ENCODE measurements around the gene KRTAP1-3.
"Not testable (repeated sequence)": the region's sequence is repeated elsewhere in the genome, so short reads cannot be mapped to it uniquely, and the experiment has no call there.

Gene KRTAP1-3

DNA sequence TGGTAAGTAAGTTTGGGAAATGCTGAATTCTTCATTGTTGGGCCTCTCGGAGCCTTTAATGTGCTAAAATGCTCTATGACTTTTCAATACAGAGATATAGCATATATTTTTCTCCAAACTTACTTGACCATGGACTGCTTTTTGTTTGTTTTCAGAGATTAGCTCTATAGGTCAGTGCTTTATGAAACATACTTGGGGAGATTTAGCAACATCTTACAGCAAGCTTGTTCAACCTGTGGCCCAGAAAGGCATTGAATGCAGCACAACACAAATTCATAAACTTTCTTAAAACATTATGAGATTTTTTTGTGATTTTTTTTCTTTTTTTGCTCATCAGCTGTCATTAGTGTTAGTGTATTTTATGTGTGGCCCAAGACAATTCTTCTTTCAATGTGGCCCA is 24.7 kb downstream of the KRTAP1-3 start:
- no peak for DNase-seq (ENCODE audit: low spot score)

DNA sequence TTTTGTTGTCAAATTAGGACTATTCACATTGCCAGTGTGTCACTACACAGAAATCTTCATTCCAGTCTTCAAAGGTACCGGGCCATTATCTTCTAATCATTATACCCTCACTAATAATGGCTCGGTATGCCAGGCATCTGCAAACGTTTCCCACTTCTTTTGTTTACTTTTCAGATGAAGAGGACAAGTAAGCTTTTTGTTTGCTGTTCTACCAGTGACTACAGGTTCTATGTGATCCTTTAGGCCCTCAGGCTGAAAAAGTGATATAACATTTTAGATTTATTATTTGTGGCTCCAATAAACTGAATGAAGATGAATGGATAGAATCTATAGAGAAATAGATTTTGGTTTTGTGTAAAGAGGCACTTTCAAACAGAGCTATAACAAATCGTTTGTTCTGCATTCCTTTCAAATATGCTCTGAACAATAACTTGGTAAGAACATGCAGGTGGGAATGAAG is 25.3 kb downstream of the KRTAP1-3 start:
- no peak for DNase-seq (ENCODE audit: low spot score)

DNA sequence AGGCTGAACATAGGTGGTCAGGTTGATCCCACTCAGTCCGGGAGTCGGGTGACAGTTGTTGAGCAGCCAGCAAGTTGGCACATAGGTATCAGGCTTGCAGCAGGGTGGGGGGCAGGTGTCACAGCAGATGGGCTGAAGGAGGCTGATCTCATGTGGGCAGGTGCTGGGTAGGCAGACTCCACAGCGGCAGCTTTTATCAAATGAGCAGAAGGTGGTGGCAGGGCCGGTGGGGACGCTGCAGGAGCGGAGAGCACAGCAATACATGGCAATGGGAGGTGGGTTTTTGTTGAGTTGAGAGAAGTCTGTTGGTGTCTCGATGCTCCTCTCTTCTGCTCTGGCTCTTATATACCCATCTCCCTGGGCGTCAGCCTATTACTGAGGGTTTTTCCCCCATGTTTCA is 25.9 kb downstream of the KRTAP1-3 start, which contains the start of gene KRTAP3-1:
Gene KRTAP3-1 (minus strand): TSS at position 318 of the 400 bp plus-strand sequence. CDS start 54 bp downstream, at position 264.
- no peak for DNase-seq (ENCODE audit: low spot score)

DNA sequence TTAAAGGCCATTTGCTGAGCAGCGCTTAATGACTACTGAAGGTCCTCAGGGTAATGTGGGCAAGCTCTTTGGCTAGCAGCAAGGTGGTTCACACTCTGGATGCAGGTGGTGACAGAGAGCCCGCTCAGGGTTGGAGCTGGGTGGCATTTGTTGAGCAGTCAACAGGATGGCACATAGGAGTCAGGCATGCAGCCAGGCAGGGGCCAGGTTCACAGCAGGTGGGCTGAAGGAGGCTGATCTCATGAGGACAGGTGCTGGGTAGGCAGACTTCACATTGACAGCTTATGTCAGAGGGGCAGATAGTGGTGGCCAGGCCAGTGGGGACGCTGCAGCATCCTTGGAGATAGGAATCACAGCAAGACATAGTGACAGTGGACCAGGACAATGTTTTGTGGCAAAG is 30.3 kb downstream of the KRTAP1-3 start:
- no peak for DNase-seq (ENCODE audit: low spot score)

DNA sequence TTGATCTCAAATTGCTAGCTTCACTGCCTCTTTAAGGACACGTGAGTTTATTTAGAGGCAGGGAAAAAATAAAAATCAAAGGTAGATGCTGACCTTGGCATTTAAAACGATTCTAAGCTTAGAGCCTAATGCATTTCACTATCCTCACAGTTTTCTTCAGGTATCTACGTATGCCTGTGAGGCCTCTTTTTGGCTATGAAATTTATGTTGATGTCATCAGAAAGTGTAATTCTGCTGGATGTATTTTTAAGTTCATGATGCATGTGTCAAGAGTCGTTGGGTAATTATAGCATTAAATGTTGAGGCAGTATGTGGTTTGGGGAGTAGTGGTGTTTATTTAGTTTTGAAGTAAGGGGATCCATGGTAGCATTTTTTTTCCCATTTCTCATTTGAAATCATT is 30.7 kb downstream of the KRTAP1-3 start:
- no peak for DNase-seq (ENCODE audit: low spot score)

DNA sequence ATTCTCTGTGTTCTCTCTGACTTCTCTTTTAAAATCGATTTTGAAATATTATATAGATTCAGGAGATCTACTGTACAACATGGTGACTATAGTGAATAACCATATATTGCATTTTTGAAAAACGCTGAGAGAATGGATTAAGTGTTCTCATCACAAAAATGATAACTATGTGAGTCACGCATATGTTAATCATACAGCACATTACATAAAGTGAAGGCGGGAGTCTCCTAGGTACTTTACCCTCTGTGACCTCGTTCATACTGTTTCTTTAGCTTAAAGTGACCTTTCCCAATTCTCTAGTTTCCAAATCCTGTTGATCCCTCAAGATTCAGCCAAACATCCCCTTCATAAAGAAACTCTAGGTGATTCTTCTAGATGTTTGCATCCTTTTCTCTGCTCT is 31.9 kb downstream of the KRTAP1-3 start:
- DNase-seq (ENCODE audit: low spot score), result no peak

DNA sequence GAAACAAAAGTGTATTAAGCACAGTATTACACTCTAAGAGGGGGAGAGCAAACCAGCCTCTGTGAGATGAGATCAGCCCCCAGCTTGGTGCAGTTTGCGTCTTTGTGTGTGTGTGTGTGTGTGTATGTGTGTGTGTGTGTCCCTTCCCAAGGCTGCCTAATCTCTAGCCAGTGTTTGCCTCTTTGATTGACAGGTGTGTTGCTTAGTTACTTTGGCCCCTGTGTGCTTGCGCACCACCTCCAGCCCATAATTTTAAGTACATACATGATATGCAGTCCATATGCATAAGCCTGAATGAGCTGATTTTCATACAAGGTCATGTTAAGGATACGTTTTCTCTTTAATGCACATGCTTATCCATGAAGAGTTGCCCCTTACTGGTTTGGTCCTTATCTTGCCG is 32.9 kb downstream of the KRTAP1-3 start:
- DNase-seq (ENCODE audit: low spot score), result no peak

DNA sequence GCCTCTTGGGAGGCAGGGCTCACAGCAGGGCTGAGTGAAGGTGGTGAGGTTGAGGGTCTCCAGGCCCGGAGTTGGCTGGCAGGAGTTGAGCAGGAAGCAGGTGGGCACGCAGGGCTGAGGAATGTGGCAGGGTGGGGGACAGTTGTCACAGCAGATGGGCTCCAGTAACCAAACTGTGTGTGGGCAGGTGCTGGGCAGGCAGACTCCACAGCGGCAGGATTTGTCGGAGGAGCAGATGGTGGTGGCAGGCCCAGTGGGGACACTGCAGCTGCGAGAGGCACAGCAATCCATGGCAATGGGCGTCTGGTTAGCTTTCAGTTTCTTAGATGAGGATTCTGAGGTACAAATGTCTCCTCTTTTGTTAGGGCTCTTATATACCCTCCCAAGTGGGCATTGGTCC is 35.1 kb downstream of the KRTAP1-3 start, which contains the start of gene KRTAP3-2:
Gene KRTAP3-2 (minus strand): TSS at position 344 of the 400 bp plus-strand sequence. CDS start 53 bp downstream, at position 291.
- DNase-seq (ENCODE audit: low spot score), result not testable (repeated sequence)

DNA sequence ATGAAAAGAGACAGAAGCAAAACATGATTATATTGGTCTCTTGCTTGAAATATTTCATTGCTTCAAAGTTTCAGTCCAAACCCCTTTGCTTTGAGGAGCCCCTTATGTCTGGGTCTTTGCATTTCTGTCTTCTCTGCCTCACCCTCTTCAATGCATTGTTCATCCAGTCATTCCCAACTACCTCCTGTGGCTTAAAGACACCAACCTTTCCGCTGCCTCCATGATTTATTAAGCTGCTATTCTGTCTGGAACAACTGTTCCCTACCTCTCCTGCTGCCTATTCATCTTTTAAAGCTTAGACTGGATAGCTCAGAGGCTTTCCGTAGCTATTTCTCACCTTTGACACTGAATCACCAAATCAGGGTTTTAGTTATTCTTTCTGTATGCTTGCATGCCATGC is 37.3 kb downstream of the KRTAP1-3 start:
- DNase-seq (ENCODE audit: low spot score), result no peak

DNA sequence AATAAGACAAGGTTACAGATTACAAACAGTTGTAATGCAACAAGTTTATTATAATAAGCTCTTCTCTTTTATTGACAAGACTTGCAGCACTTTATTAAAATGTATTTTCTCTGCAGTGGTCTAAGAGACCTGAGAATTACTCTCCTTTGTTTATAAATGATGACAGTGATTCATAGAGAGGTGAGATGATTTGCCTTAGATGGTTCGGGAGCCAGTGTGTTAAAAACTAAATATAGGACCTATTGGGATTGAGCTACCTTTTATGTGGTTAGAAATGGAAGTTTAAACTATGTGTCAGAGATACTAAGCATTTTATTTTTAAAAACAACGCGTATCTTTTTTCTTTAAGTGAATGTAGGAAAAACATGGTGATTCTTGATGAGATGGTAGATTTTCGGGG is 37.8 kb downstream of the KRTAP1-3 start:
- DNase-seq (ENCODE audit: low spot score), result no peak

DNA sequence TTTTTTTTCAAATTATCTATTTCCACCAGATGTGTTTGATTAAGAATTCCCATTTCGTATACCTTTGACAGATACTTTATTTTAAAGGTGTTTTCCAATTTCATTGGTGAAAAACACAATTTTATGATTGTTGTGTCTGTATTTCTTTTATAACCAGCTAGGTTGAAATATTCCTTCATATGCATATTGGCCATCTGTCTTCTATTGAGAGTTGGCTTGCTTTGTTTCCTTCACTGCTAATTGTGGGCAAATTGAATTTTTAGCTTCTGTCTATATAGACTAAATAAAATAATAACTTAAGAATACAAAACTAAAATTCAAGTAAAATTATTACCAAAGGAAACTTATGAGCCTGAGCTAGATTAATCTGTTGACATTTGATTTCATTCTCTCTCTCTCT is 39.6 kb downstream of the KRTAP1-3 start:
- no peak for DNase-seq (ENCODE audit: low spot score)

DNA sequence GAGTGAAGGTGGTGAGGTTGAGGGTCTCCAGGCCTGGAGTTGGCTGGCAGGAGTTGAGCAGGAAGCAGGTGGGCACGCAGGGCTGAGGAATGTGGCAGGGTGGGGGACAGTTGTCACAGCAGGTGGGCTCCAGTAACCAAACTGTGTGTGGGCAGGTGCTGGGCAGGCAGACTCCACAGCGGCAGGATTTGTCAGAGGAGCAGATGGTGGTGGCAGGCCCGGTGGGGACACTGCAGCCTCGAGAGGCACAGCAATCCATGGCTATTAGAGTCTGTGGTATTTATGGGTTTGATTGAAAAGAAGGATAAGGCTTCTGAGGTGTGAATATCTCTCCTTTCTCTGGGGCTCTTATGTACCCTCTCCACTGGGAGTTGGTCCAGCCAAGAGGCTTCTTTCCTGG is 40.8 kb downstream of the KRTAP1-3 start, which contains the start of gene KRTAP3-3:
Gene KRTAP3-3 (minus strand): TSS at position 326 of the 400 bp plus-strand sequence. CDS start 67 bp downstream, at position 259.
- DNase-seq (ENCODE audit: low spot score), result no peak

DNA sequence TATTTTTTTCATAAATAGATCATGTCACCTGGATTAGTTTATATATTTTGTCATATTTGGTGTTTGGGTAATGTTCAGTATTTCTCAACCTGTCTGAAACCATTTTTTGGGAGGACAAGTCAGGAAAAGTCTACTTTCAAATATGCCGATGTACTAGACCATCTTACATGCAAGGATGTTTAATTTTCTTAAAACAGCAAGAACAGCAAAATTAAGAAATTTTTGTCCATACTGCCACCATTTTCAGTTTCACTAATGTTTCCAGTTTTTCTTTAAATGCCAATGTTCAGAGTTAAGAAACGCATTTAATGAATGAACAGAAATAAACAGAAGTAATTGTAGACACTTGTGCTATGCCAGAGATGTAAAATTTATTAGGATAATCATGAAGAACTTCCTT is 41.6 kb downstream of the KRTAP1-3 start:
- DNase-seq (ENCODE audit: low spot score), result no peak

DNA sequence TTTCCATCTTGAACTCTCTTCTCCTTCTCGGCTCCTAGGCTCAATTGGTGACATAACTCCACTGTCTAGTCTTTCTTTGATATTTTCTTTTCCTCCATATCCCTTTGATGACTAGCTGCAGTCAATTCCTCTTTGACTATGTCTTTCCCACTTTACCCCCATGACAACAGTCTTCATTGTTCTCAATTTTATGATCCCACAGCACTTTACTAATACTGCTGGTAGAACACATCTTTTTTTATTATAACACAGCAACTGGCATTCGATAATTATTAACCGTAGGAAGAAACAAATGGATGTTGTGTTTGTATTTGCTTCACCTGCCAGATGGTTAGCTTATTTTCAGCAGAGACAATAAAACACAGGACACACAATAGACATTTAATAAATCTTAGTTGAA is 42.0 kb downstream of the KRTAP1-3 start:
- no peak for DNase-seq (ENCODE audit: low spot score)

DNA sequence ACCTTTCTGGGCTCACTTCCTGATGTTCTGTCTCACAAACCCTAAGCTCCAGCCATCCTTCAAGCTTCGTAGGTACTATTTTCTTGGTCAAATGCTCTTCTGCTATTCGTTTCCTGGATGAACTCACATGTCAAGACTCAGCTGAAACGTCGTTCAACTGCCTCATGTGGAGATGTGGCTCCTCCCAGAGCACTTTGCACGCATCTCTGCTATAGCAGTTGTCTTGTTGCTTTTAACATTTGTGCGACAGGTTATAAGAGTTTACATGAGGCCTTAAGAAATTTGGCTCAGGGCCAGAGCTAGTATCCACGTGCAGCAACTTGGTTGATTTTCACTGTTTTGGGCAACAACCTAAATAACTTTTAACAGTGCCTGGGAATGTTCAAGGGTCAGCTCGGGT is 47.8 kb downstream of the KRTAP1-3 start:
- no peak for DNase-seq (ENCODE audit: low spot score)

DNA sequence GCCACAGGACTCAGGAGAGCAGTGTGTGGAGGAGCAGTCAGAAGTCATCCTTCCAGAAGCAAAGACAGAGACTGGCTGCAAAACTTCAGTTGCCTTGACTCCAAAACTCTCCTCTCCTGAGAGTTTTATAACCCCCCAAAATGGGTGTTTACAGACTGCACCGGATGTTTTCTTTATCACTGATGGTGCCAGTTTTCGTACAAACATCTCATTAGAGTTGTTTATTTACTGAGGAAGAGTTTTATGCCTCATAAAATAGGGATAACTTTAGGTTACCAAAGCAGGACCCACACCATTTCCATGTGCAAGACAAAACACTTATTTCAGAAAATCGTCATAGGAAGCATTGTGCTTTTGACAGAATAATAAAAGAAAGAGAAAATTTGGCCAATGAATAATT is 50.4 kb downstream of the KRTAP1-3 start, which contains the start of gene KRT40:
Gene KRT40 (minus strand): TSS at position 101 of the 400 bp plus-strand sequence. CDS start 53 bp downstream, at position 48.
- DNase-seq (ENCODE audit: low spot score), result no peak
